Thyroid gland (tissue), 4 donors: ENCODE data around the gene PSD2. TPM values are rescaled to one million over a fixed set of nuclear protein-coding genes. Genes with fewer than 3 reads are reported as not detected.

Source experiments
- DNase-seq, 2 donors: peaks; one replicate each; pipeline ENCODE4 v3.0.0-alpha.2; 2019
- H3K27ac ChIP-seq, 3 donors: fragments of 200-600 bp; sonication (generic); 1 replicate in 2 of 3; 2 replicates in 1 of 3; pipeline ENCODE4 v1.5.1; 2016 to 2019; ENCODE audit warnings: mild to moderate bottlenecking in 1 of 3, moderate library complexity in 1 of 3
- H3K27me3 ChIP-seq: fragments of 200-600 bp; sonication (generic); one replicate; pipeline ENCODE4 v1.5.1; 2019
- H3K36me3 ChIP-seq, 2 donors: fragments of 200-600 bp; sonication (generic); one replicate each; pipeline ENCODE4 v1.5.1; 2016 to 2019
- H3K4me1 ChIP-seq, 2 donors: fragments of 200-600 bp; sonication (generic); one replicate each; pipeline ENCODE4 v1.5.1; 2017 to 2019
- H3K4me3 ChIP-seq, 3 donors: fragments of 200-600 bp; sonication (generic); replicated peaks in 1 of 3; 1 replicate in 2 of 3; 2 replicates in 1 of 3; pipeline ENCODE4 v1.5.1; 2016; ENCODE audit warnings: mild to moderate bottlenecking in 1 of 3
- H3K9me3 ChIP-seq: fragments of 200-600 bp; sonication (generic); one replicate; pipeline ENCODE4 v1.5.1; 2017
- POLR2A ChIP-seq, 2 donors: fragments of 450-650 bp; IDR thresholded peaks; one replicate each; pipeline ENCODE4 v1.6.1; 2017; ENCODE audit warnings: antibody characterized with exemption in 2 of 2, mild to moderate bottlenecking in 2 of 2, moderate library complexity in 1 of 2
- WGBS, 2 donors: methylation state at CpG; one replicate each; pipeline ENCODE4 v1.1.5; 2017; 5-methylcytosine and 5-hydroxymethylcytosine counted together
- intact Hi-C: fragments of 100-400 bp; cut with DNase I; formaldehyde crosslinking; loops from one replicate; pipeline ENCODE4 v1.15.1; 2023
- total RNA-seq, 4 donors: library from RNA; depleted of rRNA; stranded (reverse); fragments of >200 nt; gene quantifications; one replicate each; pipeline ENCODE4 v1.2.3, GENCODE V29; 2016
- TF ChIP-seq, protein P1 (sequence below), 6 experiments: fragments of 200-600 bp in 3 of 6; fragments of 450-650 bp in 3 of 6; sonication (generic) in 3 of 6; IDR thresholded peaks; one replicate each; pipeline ENCODE4 v1.5.1; 2016 to 2019; ENCODE audit warnings: antibody characterized with exemption in 6 of 6, mild to moderate bottlenecking in 2 of 6, inconsistent platforms in 1 of 6, moderate library complexity in 1 of 6

Gene PSD2
- total RNA-seq, 4 donors from 2014 or later, result 0.11 to 0.67 (median 0.13) TPM; not detected in 1

DNA sequence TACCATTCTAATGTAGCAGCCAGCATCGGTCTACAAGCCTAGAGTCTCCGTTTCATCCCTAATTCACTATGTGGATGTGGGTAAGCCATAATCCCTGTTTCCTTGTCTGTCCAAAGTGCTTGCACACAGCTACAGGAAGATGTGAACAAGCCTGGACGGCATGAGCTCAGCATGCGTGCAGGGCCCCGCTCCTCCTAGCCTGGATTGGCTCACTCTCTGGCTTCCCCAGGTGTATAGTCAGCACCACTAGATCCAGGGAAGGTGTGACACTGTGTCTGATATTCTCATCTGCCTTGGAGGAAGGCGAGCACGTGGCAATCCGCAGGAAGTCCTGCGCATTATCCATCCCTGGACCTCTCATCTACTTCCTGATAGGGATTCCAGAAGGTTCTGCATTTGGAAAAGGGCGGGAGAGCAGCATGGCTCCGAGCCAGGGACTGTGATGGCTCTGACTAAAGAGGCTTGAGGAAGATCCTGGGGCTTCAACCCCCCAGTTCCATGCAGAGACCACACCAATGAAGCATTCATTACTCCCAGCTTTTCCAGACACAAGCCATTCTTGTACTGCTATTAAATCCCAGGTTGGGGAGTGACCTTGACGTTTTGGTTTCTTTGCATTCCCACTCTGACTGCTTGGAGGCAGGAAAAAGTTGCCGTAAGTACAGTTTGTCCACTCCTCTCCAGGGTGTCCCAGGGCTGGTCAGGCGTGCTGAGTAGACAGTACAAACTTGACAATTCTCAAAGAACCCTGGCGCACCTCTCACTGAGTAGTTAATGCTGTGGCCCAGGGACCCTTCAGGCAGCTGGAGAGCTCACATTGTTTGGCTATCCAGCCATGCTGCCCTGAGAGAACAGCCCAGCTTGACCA, 65.6 kb downstream of the PSD2 start:
- Histone ChIP-seq H3K9me3 (no peaks in the 10 kb centered on the region), H3K4me1 (peaks cover 9 to 25% of the 10 kb centered on the region in 2 donors), H3K27me3 (no peaks in the 10 kb centered on the region), H3K36me3 (no peaks in the 10 kb centered on the region), H3K27ac (no peak overlapping the region), H3K4me3 (no peak overlapping the region)
- intact Hi-C loops, result loop anchor here (5.0 kb wide), 2 partner anchors 74 to 106 kb away; no protein-coding TSS in a partner anchor
- no peak for TF ChIP-seq POLR2A (IDR thresholded peaks at IDR 0.05)
- TF ChIP-seq, protein P1, sequence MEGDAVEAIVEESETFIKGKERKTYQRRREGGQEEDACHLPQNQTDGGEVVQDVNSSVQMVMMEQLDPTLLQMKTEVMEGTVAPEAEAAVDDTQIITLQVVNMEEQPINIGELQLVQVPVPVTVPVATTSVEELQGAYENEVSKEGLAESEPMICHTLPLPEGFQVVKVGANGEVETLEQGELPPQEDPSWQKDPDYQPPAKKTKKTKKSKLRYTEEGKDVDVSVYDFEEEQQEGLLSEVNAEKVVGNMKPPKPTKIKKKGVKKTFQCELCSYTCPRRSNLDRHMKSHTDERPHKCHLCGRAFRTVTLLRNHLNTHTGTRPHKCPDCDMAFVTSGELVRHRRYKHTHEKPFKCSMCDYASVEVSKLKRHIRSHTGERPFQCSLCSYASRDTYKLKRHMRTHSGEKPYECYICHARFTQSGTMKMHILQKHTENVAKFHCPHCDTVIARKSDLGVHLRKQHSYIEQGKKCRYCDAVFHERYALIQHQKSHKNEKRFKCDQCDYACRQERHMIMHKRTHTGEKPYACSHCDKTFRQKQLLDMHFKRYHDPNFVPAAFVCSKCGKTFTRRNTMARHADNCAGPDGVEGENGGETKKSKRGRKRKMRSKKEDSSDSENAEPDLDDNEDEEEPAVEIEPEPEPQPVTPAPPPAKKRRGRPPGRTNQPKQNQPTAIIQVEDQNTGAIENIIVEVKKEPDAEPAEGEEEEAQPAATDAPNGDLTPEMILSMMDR (IDR thresholded peaks at IDR 0.05), result no peak
- peak; percentile 68 to 84 for DNase-seq
- 80 to 86% methylated on average over 12 to 15 of the region's 15 CpGs for WGBS, 2 donors

DNA sequence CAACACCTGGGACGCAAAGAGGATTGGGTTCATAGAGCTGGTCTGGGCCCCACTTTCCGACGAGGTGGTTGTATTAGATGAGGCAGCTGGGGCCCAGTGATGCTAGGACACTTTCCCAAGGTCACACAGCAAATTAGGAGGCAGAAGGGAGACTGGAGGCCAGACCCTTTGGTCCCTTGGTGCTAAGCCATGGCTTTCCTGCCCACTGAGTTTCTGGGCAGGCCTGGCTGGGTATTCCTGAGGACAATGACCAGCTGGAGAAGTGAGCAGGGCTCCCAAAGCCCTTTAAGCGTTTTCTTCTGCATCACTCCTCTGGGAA, 66.2 kb downstream of the PSD2 start:
- intact Hi-C loops, result loop anchor here (5.0 kb wide), 2 partner anchors 75 to 105 kb away; no protein-coding TSS in a partner anchor
- Histone ChIP-seq H3K27ac (no peak overlapping the region), H3K27me3 (no peaks in the 10 kb centered on the region), H3K4me1 (peaks cover 9 to 25% of the 10 kb centered on the region in 2 donors), H3K4me3 (no peak overlapping the region), H3K9me3 (no peaks in the 10 kb centered on the region), H3K36me3 (no peaks in the 10 kb centered on the region)
- no peak for TF ChIP-seq POLR2A (IDR thresholded peaks at IDR 0.05)
- TF ChIP-seq, protein P1 (IDR thresholded peaks at IDR 0.05), result no peak
- no peak for DNase-seq
- 60 to 94% methylated on average over 3 to 4 of the region's 4 CpGs for WGBS, 2 donors

DNA sequence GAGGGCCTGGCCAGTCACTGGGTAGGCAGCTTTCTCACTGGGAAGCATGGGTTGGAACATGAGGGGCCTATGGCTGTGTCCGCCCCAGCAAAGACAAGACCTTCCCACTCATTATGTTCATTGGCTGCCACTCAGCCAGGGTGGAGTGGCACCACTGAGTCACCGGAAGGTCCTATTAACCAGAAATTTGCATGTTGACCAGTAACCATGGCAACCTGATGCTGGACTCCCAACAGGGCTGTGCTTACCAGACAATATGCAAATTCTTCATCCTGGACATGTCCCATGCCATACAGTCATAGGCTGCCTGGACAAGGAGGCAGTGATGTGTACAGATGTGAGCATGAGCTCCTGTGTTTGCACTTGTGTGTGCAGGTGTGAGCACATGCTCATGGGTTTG, 66.7 kb downstream of the PSD2 start:
- 100% methylated on average over 1 of the region's 2 CpGs; no CpG with 5 or more reads in 1 of the 2 donors for WGBS, 2 donors
- no peaks in the 10 kb centered on the region for H3K36me3 ChIP-seq
- DNase-seq, result no peak
- TF ChIP-seq, protein P1 (IDR thresholded peaks at IDR 0.05), result no peak
- TF ChIP-seq POLR2A (IDR thresholded peaks at IDR 0.05), result no peak
- H3K27me3 ChIP-seq, result no peaks in the 10 kb centered on the region
- no peaks in the 10 kb centered on the region for H3K9me3 ChIP-seq
- intact Hi-C loops, result loop anchor here (5.0 kb wide), 2 partner anchors 75 to 105 kb away; no protein-coding TSS in a partner anchor
- H3K27ac ChIP-seq, result no peak overlapping the region
- H3K4me3 ChIP-seq, result no peak overlapping the region
- H3K4me1 ChIP-seq, result peaks cover 9 to 20% of the 10 kb centered on the region in 2 donors

DNA sequence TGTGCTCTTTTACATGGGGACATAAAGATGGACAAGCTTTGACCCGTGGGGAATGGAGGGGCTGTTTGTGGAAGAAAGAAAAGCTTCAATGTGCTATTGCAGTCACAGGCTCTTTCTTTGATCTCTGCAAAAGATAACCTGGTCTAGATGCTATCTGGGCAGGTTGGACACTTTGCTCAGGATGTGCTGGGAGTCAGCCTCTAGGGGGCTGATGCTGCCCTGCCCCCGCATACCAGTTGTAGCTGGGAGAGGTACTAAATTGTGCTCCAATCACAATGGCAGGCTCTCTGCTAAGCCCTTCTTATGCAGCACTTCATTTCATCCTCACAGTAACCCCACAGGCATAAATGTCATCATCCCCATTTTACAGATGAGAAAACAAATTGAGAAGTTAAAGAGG, 67.2 kb downstream of the PSD2 start:
- H3K36me3 ChIP-seq, result no peaks in the 10 kb centered on the region
- TF ChIP-seq POLR2A (IDR thresholded peaks at IDR 0.05), result no peak
- TF ChIP-seq, protein P1 (IDR thresholded peaks at IDR 0.05), result no peak
- WGBS, 2 donors, result 54 to 67% methylated on average over 2 of the region's 2 CpGs
- no peak overlapping the region for H3K27ac ChIP-seq
- no peaks in the 10 kb centered on the region for H3K27me3 ChIP-seq
- intact Hi-C loops, result loop anchor here (5.0 kb wide), 2 partner anchors 76 to 104 kb away; no protein-coding TSS in a partner anchor
- no peak for DNase-seq
- H3K4me3 ChIP-seq, result no peak overlapping the region
- H3K4me1 ChIP-seq, result peaks cover 9 to 16% of the 10 kb centered on the region in 2 donors
- no peaks in the 10 kb centered on the region for H3K9me3 ChIP-seq

DNA sequence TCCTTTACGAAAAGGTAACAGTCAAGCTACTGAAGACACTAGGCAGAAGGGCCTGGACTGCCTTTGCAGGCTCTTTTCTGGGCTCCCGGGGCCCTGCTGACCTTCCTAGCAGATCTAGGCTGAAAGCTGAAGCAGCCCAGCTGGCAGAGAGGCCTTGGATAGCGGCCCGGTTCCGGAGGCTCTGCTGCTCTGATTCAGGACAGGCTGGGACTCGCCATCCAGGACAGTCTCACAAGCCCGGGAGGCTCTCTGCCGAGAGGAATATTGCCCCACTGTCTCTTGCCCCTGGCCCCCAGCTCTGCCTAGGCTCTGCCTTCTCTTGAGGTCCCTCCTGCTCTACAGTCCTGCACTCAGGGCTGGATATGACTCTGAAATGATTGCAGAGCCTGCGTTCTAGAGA, 67.8 kb downstream of the PSD2 start:
- TF ChIP-seq POLR2A (IDR thresholded peaks at IDR 0.05), result no peak
- TF ChIP-seq, protein P1 (IDR thresholded peaks at IDR 0.05), result no peak
- WGBS, 2 donors, result 25 to 27% methylated on average over 8 to 9 of the region's 9 CpGs

More for the DNA sequence above, 67.8 kb downstream of the PSD2 start:
- Histone ChIP-seq H3K27me3 (no peaks in the 10 kb centered on the region), H3K36me3 (no peaks in the 10 kb centered on the region), H3K27ac (no peak overlapping the region), H3K9me3 (no peaks in the 10 kb centered on the region), H3K4me1 (peaks cover 9 to 16% of the 10 kb centered on the region in 2 donors), H3K4me3 (no peak overlapping the region)
- intact Hi-C loops, result loop anchor here (5.0 kb wide), 2 partner anchors 76 to 104 kb away; no protein-coding TSS in a partner anchor
- peak; percentile 60 to 79 for DNase-seq
